HG02973 (cell line): ENCODE data around the gene MEIS1.

Experiments
- ATAC-seq: cut with Tn5 transposase; IDR thresholded peaks from one replicate; pipeline ENCODE4 v1.9.1; 2021; ENCODE audit warnings: moderate library complexity; ENCODE audit not compliant: unreplicated experiment

The MEIS1 gene

GRCh38 chr2:66578054-66578686 is 143.2 kb downstream of the MEIS1 start:
- no peak for ATAC-seq

- ATAC-seq, result no peak
Measured at GRCh38 chr2:66578687-66579106, 143.8 kb downstream of the MEIS1 start.

- no peak for ATAC-seq
Measured at GRCh38 chr2:66579186-66580126, 144.5 kb downstream of the MEIS1 start.

GRCh38 chr2:66580166-66581049 is 145.5 kb downstream of the MEIS1 start:
- ATAC-seq, result no peak

- ATAC-seq, result no peak
Measured at GRCh38 chr2:66581339-66582103, 146.6 kb downstream of the MEIS1 start.

- no peak for ATAC-seq
Measured at GRCh38 chr2:66582104-66582986, 147.4 kb downstream of the MEIS1 start.

GRCh38 chr2:66582987-66583880 is 148.3 kb downstream of the MEIS1 start:
- ATAC-seq, result no peak

GRCh38 chr2:66583881-66584280 is 149.0 kb downstream of the MEIS1 start:
- no peak for ATAC-seq

- no peak for ATAC-seq
Measured at GRCh38 chr2:66585587-66585986, 150.7 kb downstream of the MEIS1 start.

GRCh38 chr2:66587216-66587615 is 152.3 kb downstream of the MEIS1 start:
- no peak for ATAC-seq

- no peak for ATAC-seq
Measured at GRCh38 chr2:66594001-66594400, 159.1 kb downstream of the MEIS1 start.

- ATAC-seq, result no peak
Measured at GRCh38 chr2:66595556-66595955, 160.6 kb downstream of the MEIS1 start.

GRCh38 chr2:66596256-66596655 is 161.3 kb downstream of the MEIS1 start:
- no peak for ATAC-seq

GRCh38 chr2:66601624-66602023 is 166.7 kb downstream of the MEIS1 start:
- no peak for ATAC-seq

- ATAC-seq, result no peak
Measured at GRCh38 chr2:66602341-66602740, 167.4 kb downstream of the MEIS1 start.

- no peak for ATAC-seq
Measured at GRCh38 chr2:66604326-66604725, 169.4 kb downstream of the MEIS1 start.

- no peak for ATAC-seq
Measured at GRCh38 chr2:66604976-66605375, 170.1 kb downstream of the MEIS1 start.

GRCh38 chr2:66607152-66607551 is 172.2 kb downstream of the MEIS1 start:
- ATAC-seq, result no peak
